ENCODE data around the gene CZIB. TPM values are rescaled to one million over a fixed set of nuclear protein-coding genes. Genes with fewer than 3 reads are reported as not detected.
A peak's percentile ranks its signal among the peaks of the same experiment; 100 is the strongest.

Gene CZIB
- total RNA-seq, 1 donor from 2014 or later, result 46.7 TPM

DNA sequence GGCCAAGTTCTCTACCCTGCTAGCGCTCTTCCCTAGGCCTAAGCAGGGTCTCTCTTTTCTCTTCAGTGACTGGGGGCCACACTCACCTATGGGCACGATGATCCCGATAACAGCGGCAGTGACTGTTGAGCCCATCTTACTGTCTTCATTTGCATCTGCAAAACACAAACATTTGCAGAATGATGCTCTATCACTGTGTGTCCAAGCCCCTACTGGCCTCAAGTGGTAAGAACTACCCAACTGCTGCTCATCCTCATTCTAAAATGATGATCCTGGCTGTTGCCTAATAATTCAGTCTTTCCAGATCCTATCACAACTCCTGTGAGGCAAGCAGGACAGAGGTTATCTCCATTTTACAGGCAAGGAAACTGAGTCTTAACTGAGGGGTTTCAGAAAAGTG lies 34.6 kb upstream of the CZIB start:
- Mint-ChIP-seq H3K4me1 (ENCODE audit: low read depth) (no peaks in the 10 kb centered on the region), H3K4me3 (ENCODE audit: low read depth) (no peak overlapping the region), H3K36me3 (ENCODE audit: low read depth) (peaks cover 77% of the 10 kb centered on the region), H3K27ac (no peak overlapping the region), H3K9me3 (no peaks in the 10 kb centered on the region), H3K27me3 (ENCODE audit: low read depth) (no peaks in the 10 kb centered on the region)
- intact Hi-C loops (cut with micrococcal nuclease), result loop anchor here (10.0 kb wide), 1 partner anchor 60 kb away; the partner anchor contains the start of gene CPT2
- no peak for DNase-seq (ENCODE audit: low spot score)

DNA sequence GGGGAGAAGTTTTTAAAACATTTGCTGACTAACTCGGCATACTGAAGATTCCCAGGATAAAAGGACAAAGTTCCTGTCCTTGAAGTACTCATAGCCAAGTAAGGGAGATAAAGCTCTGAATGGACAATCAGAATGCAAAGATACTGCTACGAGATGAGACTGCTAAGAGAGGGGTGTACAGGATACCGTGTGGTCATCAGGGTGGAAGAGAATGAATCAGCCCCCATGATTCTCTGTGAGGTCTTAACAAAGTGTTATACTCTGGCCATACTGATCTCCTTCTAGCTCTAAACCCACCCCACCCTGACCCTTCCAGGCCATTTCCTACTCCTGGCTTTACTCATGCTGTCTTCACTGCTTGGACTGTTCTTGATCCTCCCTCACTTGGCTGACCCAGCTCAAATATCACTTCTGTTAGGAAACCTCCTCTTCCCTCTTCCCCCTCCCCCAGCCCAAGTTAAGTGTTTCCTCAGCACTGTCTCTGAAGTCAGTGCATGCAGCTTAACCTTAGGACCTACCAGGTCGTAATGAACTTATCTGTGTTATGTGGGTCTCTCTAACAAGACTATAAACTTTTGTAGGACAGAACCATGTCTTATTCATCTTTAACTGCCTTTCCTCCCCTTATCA lies 33.7 kb upstream of the CZIB start:
- DNase-seq (ENCODE audit: low spot score), result no peak
- no peak overlapping the region for H3K4me3 Mint-ChIP-seq (ENCODE audit: low read depth)
- H3K9me3 Mint-ChIP-seq, result no peaks in the 10 kb centered on the region
- no peak overlapping the region for H3K27ac Mint-ChIP-seq
- no peaks in the 10 kb centered on the region for H3K4me1 Mint-ChIP-seq (ENCODE audit: low read depth)
- intact Hi-C loops (cut with micrococcal nuclease), result loop anchor here (10.0 kb wide), 1 partner anchor 59 kb away; the partner anchor contains the start of gene CPT2
- H3K27me3 Mint-ChIP-seq (ENCODE audit: low read depth), result no peaks in the 10 kb centered on the region
- peaks cover 78% of the 10 kb centered on the region for H3K36me3 Mint-ChIP-seq (ENCODE audit: low read depth)

DNA sequence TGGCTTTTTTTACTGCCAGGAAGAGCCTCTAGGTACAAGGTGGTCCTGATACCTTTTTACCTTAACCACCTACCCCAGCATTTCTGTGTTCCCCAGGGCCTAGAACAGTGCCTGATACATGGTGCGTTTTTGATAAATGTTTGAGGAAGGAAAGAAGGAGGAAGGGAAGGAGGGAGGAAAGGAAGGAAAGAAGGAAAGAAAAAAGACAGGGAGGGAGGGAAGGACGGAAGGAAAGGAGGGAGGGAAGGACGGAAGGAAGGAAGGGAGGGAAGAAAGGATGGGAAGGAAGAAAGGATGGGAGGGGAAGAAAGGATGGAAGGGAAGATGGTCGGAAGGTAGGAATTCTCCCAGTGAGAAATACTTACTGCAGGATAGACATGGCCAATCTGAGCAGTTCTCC lies 29.9 kb upstream of the CZIB start:
- Mint-ChIP-seq H3K36me3 (ENCODE audit: low read depth) (peaks cover 76% of the 10 kb centered on the region), H3K4me1 (ENCODE audit: low read depth) (no peaks in the 10 kb centered on the region), H3K27ac (no peak overlapping the region), H3K9me3 (no peaks in the 10 kb centered on the region), H3K4me3 (ENCODE audit: low read depth) (no peak overlapping the region), H3K27me3 (ENCODE audit: low read depth) (no peaks in the 10 kb centered on the region)
- DNase-seq (ENCODE audit: low spot score), result no peak
- intact Hi-C loops (cut with micrococcal nuclease), result loop anchor here (10.0 kb wide), 1 partner anchor 56 kb away; the partner anchor contains the start of gene CPT2

DNA sequence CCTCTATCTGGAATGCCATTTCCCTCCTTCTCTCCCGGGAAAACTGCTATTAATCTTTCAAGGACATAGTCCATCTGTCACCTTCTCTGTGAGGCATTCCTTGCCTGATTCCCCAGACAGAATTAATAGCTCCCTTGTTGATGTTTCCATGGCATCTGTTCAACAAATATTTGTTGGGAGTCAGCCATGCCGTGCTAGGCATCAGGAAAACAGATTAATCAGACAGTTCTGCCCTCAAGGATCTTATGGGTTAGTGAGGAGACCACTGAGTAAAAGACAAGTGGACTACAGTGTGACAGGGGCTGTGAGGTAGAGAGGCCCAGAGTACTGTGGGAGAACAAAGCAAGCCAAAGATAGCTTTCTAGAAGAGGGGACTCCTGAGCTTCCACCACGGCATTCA lies 29.3 kb upstream of the CZIB start:
- peaks cover 76% of the 10 kb centered on the region for H3K36me3 Mint-ChIP-seq (ENCODE audit: low read depth)
- H3K27ac Mint-ChIP-seq, result no peak overlapping the region
- intact Hi-C loops (cut with micrococcal nuclease), result loop anchor here (10.0 kb wide), 1 partner anchor 55 kb away; the partner anchor contains the start of gene CPT2
- H3K27me3 Mint-ChIP-seq (ENCODE audit: low read depth), result no peaks in the 10 kb centered on the region
- DNase-seq (ENCODE audit: low spot score), result no peak
- H3K4me1 Mint-ChIP-seq (ENCODE audit: low read depth), result no peaks in the 10 kb centered on the region
- H3K9me3 Mint-ChIP-seq, result no peaks in the 10 kb centered on the region
- H3K4me3 Mint-ChIP-seq (ENCODE audit: low read depth), result no peak overlapping the region

DNA sequence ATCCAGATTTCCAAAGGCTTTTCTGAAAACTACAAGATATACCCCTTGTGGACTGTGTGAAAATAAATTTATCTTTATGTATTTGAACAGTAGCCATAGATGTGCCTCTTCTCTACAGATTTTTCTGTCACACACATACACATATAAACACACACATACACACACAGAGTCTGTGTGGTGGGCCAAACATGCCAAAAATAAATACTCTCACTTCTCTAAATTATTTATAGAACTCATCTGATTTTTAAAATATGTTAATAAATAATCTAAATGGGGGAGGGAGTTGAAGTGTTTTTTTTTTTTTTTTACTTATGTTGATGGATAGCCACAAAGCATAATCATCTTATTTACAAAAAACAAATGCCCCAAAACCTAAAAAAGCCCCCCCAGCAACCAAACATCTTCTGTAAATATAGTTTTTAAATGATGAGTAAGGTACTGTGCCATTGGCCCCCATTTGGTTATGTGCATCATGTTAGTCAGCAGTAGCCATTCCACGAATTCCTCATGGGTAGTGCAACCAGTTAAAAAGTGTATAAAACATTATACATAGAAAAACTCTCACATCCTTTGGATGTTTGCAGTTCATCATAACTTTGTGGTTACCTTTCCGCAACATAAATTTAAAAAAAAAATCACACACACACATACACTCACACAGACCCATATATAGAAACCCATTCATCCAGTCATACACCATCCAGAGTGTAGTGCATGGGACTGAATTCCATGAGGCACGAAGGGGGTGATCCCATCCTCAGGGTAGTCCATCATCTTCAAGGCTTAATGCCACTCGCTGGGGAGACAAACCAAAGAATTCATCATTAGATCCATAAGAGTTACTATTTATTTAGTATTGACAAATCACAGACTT lies 26.1 kb upstream of the CZIB start:
- H3K27me3 Mint-ChIP-seq (ENCODE audit: low read depth), result no peaks in the 10 kb centered on the region
- no peaks in the 10 kb centered on the region for H3K9me3 Mint-ChIP-seq
- H3K36me3 Mint-ChIP-seq (ENCODE audit: low read depth), result peaks cover 64% of the 10 kb centered on the region
- H3K27ac Mint-ChIP-seq, result no peak overlapping the region
- intact Hi-C loops (cut with micrococcal nuclease), result no loop called here
- H3K4me1 Mint-ChIP-seq (ENCODE audit: low read depth), result no peaks in the 10 kb centered on the region
- H3K4me3 Mint-ChIP-seq (ENCODE audit: low read depth), result no peak overlapping the region
- no peak for DNase-seq (ENCODE audit: low spot score)

GRCh38 chr1:53244141-53244540 lies 23.7 kb upstream of the CZIB start:
- Mint-ChIP-seq H3K4me1 (ENCODE audit: low read depth) (no peaks in the 10 kb centered on the region), H3K4me3 (ENCODE audit: low read depth) (no peak overlapping the region), H3K36me3 (ENCODE audit: low read depth) (peaks cover 42% of the 10 kb centered on the region), H3K9me3 (no peaks in the 10 kb centered on the region), H3K27me3 (ENCODE audit: low read depth) (no peaks in the 10 kb centered on the region), H3K27ac (no peak overlapping the region)
- no peak for DNase-seq (ENCODE audit: low spot score)
- intact Hi-C loops (cut with micrococcal nuclease), result no loop called here

- no peak overlapping the region for H3K4me3 Mint-ChIP-seq (ENCODE audit: low read depth)
- no peak overlapping the region for H3K27ac Mint-ChIP-seq
- H3K9me3 Mint-ChIP-seq, result no peaks in the 10 kb centered on the region
- intact Hi-C loops (cut with micrococcal nuclease), result no loop called here
- no peak for DNase-seq (ENCODE audit: low spot score)
- no peaks in the 10 kb centered on the region for H3K27me3 Mint-ChIP-seq (ENCODE audit: low read depth)
- H3K4me1 Mint-ChIP-seq (ENCODE audit: low read depth), result peaks cover 8% of the 10 kb centered on the region
- peaks cover 34% of the 10 kb centered on the region for H3K36me3 Mint-ChIP-seq (ENCODE audit: low read depth)
Observed at GRCh38 chr1:53242381-53242780, 21.9 kb upstream of the CZIB start.

GRCh38 chr1:53241828-53242227 lies 21.4 kb upstream of the CZIB start:
- H3K27ac Mint-ChIP-seq, result no peak overlapping the region
- H3K9me3 Mint-ChIP-seq, result no peaks in the 10 kb centered on the region
- DNase-seq (ENCODE audit: low spot score), result no peak
- no peak overlapping the region for H3K4me3 Mint-ChIP-seq (ENCODE audit: low read depth)
- intact Hi-C loops (cut with micrococcal nuclease), result no loop called here
- H3K4me1 Mint-ChIP-seq (ENCODE audit: low read depth), result peaks cover 8% of the 10 kb centered on the region
- peaks cover 29% of the 10 kb centered on the region for H3K36me3 Mint-ChIP-seq (ENCODE audit: low read depth)
- no peaks in the 10 kb centered on the region for H3K27me3 Mint-ChIP-seq (ENCODE audit: low read depth)

- peak; percentile 94 for DNase-seq (ENCODE audit: low spot score)
- intact Hi-C loops (cut with micrococcal nuclease), result loop anchor here (2.0 kb wide), 1 partner anchor 88 kb away; no protein-coding TSS in a partner anchor
- Mint-ChIP-seq H3K4me3 (ENCODE audit: low read depth) (peak within 1 kb of the TSS; percentile 97), H3K9me3 (no peaks in the 10 kb centered on the region), H3K27me3 (ENCODE audit: low read depth) (no peaks in the 10 kb centered on the region), H3K4me1 (ENCODE audit: low read depth) (peaks cover 19% of the 10 kb centered on the region), H3K36me3 (ENCODE audit: low read depth) (peaks cover 37% of the 10 kb centered on the region), H3K27ac (peak within 1 kb of the TSS; percentile 93)
Observed at GRCh38 chr1:53238197-53239155, 18.0 kb upstream of the CZIB start, which contains the start of gene MAGOH. MAGOH (minus strand) TSS chr1:53238518; CDS start chr1:53238448, 70 bp downstream.

- Mint-ChIP-seq H3K36me3 (ENCODE audit: low read depth) (peaks cover 44% of the 10 kb centered on the region), H3K9me3 (no peaks in the 10 kb centered on the region), H3K27me3 (ENCODE audit: low read depth) (no peaks in the 10 kb centered on the region), H3K4me1 (ENCODE audit: low read depth) (peaks cover 19% of the 10 kb centered on the region), H3K4me3 (ENCODE audit: low read depth) (peak overlapping the region; percentile 97), H3K27ac (peak overlapping the region; percentile 93)
- no peak for DNase-seq (ENCODE audit: low spot score)
- intact Hi-C loops (cut with micrococcal nuclease), result loop anchor here (2.0 kb wide), 1 partner anchor 89 kb away; no protein-coding TSS in a partner anchor
Observed at GRCh38 chr1:53237638-53238037, 17.2 kb upstream of the CZIB start.

GRCh38 chr1:53220962-53221286 lies 490 bp upstream of the CZIB start:
- Mint-ChIP-seq H3K4me1 (ENCODE audit: low read depth) (peaks cover 24% of the 10 kb centered on the region), H3K27me3 (ENCODE audit: low read depth) (no peaks in the 10 kb centered on the region), H3K36me3 (ENCODE audit: low read depth) (peaks cover 14% of the 10 kb centered on the region)

GRCh38 chr1:53219711-53220110 lies 723 bp downstream of the CZIB start:
- Mint-ChIP-seq H3K9me3 (no peaks in the 10 kb centered on the region), H3K4me3 (ENCODE audit: low read depth) (peak overlapping the region; percentile 92), H3K4me1 (ENCODE audit: low read depth) (peaks cover 24% of the 10 kb centered on the region), H3K27ac (peak overlapping the region; percentile 96), H3K27me3 (ENCODE audit: low read depth) (no peaks in the 10 kb centered on the region), H3K36me3 (ENCODE audit: low read depth) (peaks cover 14% of the 10 kb centered on the region)
- DNase-seq (ENCODE audit: low spot score), result no peak
- intact Hi-C loops (cut with micrococcal nuclease), result no loop called here

More at GRCh38 chr1:53220962-53221286, 490 bp upstream of the CZIB start:
- DNase-seq (ENCODE audit: low spot score), result no peak
- intact Hi-C loops (cut with micrococcal nuclease), result no loop called here
- peak overlapping the region; percentile 92 for H3K4me3 Mint-ChIP-seq (ENCODE audit: low read depth)
- H3K27ac Mint-ChIP-seq, result peak overlapping the region; percentile 96
- H3K9me3 Mint-ChIP-seq, result no peaks in the 10 kb centered on the region
